HG03159 (cell line): ENCODE results near the gene ZPLD1.

ENCODE experiments used
- ATAC-seq: cut with Tn5 transposase; IDR thresholded peaks from one replicate; pipeline ENCODE4 v1.9.1; 2021; ENCODE audit warnings: mild to moderate bottlenecking, moderate library complexity; ENCODE audit not compliant: unreplicated experiment

The ZPLD1 gene

DNA sequence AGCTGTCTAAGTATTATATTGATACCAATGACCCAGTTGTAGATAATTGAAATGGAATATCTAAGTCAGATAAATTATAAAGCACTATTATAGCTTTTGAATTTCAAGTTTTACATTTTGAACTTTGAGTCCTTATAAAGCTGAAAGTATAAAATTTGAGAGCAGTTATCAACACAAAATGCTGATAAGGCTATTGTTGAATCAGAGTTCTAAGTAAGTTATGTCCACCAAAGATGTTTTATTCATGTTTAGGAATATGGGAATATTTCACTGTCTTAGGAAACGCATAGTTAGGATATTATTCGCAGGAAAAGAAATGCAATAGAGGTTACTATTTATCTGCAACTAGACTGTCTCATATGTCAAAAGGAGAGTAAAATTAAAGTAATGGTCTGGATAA is 29.4 kb downstream of the ZPLD1 start:
- ATAC-seq: no peak

DNA sequence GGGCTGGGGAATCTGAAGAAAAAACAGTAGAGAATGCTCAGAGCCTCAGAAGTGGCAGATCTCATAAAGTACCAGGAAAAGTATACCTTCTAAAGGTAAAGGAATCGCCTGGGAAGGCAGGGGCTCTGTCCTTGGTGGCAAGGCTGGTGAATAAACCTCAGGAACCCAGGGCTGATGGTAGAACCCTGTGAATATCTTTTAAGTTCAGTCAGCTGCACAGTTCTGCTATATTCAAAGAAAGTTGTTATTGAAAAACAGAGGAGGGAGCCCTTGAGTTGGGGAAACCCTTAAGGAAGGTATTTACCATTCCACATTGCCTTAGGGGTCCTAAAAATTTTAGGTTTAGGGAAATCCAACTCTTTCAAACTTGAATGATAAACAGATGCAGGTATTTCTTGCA is 31.2 kb downstream of the ZPLD1 start:
- ATAC-seq: no peak

DNA sequence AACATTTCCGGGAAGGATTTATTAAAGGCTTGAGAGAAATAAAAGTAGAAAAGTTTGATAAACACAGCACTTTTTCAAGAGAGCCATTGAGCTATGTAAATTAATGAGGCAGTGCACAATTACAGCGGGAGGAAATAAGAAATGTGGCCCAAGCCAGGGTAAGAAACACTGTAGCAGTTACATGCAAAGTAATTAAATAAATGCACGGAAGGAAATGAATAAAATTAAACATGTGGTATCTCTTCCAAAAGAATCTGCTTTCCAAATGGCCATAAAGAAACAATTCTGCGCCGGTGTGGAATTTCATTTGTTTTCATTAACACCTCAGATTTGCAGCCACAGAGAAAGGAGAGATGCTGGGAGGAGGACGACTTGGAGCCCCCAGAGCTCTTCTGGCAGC is 35.3 kb downstream of the ZPLD1 start:
- ATAC-seq: no peak

DNA sequence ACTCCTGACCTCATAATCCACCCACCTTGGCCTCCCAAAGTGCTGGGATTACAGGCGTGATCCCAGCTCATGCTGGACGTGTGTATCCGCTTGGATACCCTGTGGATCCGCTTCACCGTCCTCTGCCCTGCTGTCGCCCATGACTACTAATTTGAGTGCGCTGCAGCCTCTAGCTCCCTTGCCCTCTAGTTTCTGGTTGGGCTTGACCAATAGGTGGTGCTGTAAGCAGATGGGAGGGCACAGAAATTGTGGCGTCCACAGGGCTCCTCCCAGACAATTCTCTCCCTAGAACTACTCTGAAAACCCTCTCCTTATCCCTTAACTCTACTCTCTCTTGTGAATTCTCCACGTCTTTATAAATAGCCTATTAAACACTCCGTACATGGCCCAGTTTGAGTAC is 36.2 kb downstream of the ZPLD1 start:
- no peak for ATAC-seq

DNA sequence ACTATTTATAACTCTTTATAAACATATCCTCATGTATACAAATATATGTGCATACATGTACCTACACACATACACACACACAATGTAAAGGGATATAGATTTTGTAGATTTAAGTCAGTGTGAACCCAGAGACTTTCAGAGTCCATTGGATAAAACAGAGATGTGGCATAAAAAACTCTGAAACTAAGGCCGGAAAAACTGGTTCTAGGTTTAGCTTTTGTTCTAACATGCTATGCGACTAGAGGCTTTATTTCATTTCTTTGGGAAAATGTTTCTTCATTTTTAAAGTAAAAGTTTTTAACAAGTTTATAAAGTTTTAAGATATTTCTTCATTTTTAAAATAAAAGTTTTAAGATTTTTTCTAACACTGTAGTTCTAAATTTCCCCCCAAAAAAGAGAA is 36.7 kb downstream of the ZPLD1 start:
- ATAC-seq: no peak

DNA sequence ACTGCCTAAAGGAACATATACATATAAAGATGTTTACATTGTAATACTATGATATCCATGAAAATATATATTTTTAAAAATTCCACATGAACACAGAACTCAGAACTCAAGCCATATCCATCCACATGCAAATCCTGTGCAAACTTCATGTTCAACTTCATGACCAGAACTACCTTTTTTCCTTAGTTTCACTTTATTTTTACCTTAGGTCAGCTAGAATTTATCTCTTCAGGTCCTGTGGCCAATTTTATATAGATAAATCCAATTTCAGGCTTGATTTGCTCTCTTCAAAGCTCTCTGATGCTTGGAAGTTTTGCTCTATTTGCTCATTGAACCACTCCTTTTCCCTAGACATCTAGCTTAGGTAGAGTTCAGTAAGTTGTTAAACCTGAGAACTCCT is 38.8 kb downstream of the ZPLD1 start:
- no peak for ATAC-seq

DNA sequence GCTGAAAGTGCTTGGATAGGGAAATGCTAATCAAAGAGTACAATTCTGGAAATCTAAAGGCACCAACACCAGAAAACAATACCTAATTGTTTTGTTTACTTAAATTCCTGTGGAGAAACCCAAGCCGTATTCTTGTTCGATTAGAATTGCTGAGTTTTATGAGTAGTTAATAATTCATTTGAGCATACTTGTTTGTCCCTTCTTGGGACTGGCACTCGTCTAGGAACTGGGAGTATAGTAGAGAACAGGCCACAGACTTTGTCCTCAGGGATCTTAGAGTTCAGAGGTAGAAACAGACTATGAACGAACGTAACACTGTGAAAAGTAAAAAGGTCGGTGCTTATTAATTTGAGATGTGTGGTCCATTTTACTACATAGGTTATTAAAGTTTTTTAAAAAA is 39.4 kb downstream of the ZPLD1 start:
- no peak for ATAC-seq

DNA sequence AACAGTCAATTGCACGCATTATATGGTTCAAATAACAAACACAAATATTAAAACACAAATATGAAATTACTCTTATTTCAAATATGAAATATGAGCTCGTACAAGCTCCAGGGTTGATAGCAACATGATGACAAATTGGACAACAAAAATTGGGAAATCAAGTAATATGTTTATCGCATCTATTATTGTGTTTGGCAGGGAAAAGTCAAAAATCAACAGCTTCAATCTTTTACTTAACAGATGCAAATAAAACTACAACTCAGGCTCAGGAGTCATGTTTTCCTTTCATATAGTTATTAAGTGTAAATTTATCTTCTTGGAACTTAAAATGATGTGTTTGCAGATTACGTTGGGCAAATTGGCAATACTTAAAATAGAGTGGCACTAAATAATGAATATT is 41.4 kb downstream of the ZPLD1 start:
- no peak for ATAC-seq

DNA sequence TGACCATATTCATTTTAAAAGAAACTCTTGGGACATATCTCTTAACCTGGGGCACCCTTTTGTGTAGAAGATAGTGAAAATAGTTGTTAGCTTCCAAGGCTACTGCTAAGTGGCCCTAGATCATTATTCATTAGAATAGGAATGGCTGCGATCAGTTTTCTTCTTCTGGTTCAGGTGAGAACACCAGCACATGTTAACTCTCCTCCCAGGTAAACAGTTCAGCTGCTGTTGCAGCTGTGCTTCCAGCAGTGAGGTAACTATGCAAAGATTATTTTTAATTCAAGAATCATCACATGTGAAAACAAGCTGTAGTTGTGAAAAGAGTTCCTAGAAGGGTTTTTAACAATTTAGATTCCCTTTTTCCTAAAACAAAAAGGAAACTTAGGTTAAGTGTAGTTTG is 43.3 kb downstream of the ZPLD1 start:
- ATAC-seq: no peak

DNA sequence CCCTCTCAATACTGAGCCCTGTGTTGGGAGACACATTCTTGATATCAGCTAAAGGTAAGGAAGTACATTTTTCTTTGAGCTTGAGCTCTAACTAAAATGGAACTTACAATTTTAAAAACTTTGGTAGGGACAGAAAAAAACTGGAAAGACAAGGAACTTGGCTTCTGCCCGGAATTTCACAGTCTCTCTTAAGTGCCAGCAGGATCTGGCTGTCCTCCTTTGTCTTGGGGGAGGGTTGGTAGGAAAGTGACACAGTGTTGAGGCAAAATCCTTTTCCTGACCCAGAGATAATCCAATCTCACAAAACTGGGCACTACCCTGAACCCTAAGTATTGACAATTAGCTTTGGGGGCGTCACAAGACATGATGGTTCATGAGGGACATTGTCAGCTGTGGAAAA is 45.3 kb downstream of the ZPLD1 start:
- no peak for ATAC-seq

DNA sequence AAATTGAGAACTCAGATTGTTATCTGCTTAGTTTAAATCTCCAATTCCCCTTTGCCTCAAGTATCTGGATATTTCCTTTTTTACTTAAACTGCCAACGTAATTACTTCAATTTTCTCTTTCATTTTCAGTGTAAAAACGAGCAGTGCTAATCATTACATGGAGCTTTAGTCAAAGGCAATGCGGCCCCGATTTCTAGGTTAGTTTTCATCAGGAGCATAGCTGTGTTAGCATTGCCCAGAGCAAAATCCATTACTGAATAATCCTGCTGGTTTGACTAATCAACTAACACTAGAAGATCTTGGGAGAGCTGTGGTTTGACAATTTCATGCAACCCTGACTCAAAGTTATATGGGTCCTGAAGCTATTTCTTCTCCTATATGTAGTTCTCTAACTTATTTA is 46.2 kb downstream of the ZPLD1 start:
- ATAC-seq: no peak

DNA sequence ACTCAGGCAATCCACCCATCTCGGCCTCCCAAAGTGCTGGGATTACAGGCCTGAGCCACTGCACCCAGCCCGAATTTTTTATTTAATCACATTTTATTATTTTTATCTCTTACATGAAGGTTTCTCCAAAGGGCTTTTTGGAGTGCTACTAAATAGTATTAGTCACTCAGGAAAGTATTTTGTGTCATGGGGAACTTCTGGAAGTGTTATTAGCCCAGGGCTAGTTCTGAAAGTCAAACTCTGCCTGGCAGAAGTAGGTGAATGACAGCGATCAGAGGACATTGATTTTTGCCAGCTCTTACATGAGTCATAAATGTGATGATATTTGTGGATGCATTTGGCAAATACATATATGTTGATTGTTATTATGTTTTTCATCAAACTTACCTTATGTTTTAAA is 48.7 kb downstream of the ZPLD1 start:
- no peak for ATAC-seq

DNA sequence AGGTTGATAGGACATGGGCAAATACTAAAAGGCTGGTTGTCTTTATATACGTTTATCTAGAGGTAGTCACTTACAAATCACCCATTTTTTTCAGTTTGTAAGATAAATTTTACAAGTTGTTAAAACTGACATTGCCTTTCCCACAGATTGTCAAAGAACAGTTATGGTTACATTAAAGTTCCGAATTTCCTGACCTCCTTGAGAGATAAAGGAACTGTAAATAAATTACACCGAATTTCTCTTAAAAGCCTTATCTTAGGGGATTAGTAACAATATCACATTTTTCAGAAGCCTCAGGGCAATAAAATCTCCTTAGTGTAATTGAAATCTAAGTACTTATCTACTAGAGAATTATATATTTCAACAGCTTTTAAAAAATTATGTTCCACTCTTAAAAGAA is 49.5 kb downstream of the ZPLD1 start:
- no peak for ATAC-seq

DNA sequence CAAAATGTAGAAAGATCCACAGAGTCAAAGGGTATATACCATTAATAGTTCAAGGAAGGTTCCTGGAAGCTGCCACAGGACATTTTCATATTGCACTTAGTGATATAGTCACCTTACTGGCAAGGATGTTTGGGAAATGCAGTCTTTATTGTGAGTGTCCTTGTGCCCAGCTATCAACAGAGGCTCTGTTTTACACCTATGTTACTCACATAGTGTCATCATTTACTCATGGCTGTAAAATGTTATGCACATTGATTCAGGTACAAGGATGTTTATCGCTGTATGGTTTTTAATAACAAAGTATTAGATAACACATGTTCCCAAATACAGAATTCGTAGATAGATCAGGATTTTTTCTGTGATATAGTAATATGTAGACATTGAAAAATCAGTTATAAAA is 50.9 kb downstream of the ZPLD1 start:
- no peak for ATAC-seq

DNA sequence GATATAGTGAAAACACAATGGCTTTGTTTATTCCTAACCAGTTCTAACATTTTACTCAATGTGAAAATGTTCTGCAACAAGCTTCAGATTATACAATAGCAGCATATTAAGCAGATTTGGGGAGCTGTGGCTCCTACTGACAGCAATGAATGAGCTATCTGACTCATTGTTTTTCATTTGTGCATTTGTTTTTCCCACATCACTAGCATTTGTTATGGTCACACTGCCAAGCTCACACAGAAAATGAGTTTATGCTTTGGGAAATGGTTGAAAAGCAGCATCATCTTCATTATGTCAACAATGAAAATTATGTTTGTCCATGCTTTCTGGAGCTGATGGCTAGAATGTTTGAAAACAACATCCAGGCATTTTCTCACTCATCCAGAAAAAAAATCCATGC is 53.5 kb downstream of the ZPLD1 start:
- no peak for ATAC-seq

DNA sequence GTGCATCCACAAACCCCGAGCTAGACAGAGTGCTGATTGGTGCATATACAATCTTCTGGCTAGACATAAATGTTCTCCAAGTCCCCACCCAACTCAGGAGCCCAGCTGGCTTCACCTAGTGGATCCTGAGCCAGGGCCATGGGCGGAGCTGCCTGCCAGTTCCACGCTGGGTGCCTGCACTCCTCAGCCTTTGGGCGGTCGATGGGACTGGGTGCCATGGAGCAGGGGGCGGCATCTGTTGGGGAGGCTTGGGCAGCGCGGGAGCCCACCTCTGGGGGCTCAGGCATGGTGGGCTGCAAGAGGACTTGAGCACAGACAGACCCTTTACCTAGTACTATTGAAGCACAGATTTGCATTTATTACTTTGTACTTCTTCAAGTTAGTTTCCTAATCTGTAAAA is 57.5 kb downstream of the ZPLD1 start:
- ATAC-seq: no peak

DNA sequence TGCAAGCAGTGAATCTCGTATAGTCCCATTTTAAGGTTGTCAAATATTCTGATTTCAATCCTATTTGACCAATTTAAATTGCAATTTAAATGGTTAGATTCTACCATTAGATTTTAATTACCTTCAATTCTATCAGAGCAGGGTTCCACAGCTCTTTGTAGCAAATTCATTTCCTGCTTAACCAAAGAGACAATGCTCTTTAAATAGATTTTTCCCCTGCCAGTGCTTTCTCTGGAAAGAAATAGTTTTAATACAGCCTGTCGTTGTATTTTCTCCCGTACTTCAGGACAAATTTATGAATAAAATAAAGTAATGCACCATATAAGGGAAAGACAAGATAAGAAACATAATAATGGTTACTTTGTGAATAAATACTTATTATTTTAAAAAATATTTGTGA is 62.8 kb downstream of the ZPLD1 start:
- ATAC-seq: no peak

DNA sequence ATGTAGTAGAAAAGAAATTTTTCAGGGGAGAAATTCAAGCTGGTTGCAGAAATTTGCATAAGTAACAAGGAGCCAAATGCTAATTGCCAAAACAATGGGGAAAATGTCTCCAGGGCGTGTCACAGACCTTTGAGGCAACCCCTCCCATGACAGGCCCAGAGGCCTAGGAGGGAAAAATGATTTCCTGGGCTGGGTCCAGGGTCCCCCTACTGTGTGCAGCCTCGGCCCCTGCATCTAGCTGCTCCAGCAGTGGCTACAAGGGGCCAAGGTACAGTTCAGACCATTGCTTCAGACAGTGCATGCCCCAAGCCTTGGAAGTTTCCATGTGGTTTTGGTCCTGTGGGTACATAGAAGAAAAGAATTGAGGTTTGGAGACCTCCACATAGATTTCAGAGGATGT is 70.7 kb downstream of the ZPLD1 start:
- no peak for ATAC-seq

DNA sequence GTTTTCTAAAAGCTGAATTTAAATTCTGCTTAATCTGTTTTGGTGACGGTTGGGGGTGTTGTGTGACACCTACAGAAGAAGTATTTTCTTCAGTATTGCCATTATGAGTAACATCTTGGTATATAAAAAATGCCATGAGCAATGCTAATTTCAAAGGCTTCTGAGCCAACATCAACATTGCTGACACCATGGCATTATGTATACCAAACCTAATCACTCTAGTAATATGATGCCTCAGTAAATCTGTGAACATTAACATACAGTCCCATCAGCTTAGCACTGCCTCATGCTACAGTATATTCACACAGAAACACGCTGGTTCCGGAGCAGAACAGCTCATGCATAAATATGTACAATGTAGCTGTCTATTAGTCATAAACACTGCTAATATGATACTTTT is 75.8 kb downstream of the ZPLD1 start:
- ATAC-seq: no peak

DNA sequence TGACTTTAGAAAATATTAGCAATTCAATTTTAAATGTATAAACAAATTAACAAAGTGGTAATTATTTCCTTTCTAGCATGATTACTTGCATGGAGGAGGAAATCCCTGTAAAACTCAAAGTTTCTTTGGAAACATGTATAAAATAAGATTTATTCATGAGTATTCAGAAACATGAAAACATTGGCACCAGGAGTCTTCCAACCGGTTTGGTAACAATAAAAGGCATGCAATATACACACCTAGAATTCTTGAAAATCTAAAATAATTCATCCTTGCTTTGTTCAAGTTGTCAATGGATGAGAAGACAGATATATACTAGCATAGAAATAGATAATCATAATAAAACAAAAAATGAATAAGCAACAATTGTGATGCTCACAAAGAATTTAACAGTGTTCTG is 76.4 kb downstream of the ZPLD1 start:
- no peak for ATAC-seq

DNA sequence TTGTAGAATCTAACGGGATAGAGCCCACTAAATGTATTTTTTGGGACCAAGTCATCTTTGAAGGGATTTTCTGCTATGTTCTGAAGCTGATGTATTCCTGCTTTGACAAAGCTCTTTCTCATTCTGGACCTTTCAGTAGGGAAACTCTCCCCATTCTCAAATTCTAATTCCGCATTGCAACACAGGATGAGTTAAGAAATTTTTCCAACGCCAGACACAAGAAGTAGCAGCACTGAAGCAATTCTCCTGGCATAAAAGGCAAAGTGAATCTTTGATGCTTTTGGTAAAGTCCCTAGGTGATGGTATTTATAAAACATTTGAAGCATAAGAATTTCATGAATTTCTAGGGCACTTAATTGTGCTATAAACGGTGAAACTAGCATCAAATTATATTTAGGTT is 76.8 kb downstream of the ZPLD1 start:
- no peak for ATAC-seq

DNA sequence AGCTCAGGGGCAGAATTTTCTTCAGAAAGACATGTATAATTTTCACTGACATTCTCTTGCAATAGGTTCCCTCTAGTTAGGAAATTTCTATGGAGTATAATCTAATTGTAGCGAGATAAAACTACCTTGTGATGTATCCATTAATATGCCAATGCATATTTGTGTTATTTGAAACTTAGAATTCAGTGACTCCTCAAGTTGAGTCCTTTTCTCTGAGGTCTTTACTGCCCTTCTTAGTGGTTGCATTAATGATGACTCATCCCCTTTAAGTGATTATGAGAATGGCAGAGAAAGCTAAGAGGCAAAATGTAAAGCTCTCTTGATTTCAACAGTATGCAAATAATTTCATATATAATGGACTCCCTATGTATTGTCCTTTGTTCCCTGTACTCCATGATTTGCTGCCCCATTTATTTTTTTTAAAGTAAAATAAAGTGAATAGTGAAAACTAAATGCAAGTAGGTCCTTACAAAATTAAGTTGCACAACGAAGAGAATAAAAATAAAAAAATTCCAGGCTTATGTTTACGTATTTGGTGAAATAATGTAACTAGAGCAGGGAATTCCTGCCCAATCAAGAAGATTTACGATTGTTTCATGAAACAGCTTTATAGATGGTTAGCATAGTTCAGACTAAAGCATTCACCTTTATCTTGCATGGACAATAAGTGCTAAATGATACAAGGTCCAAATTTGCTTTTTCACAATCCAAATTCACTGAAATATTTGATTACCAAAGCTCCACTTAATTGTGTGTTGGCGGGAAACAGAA is 78.1 kb downstream of the ZPLD1 start:
- ATAC-seq: no peak

DNA sequence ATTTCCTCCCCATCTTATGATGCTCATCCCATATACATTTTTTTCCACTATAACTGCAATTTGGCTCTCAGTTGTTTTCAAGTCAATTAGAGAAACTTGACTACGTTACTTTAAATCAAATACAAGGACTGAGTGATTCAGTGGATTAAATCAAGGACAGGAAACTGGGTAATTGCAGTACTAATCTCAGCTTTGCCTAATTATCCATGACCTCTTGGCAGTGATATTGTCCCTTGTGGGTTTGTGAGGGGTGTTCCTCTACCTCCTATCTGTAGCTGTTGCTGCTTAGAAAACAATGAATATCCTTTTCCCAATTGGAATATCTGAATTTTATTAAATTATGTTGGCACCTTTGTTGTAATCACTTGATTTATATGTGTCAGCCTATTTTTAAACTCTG is 79.4 kb downstream of the ZPLD1 start:
- ATAC-seq: no peak
